ENCODE measurements around the gene IL22RA2. TPM values are rescaled to one million over a fixed set of nuclear protein-coding genes. Genes with fewer than 3 reads are reported as not detected.
A peak's percentile ranks its signal among the peaks of the same experiment; 100 is the strongest.

Gene IL22RA2
- total and polyA plus RNA-seq, 9 of the 15 experiments (the other 6 are each of a cell fraction or from before 2014, with no cell fraction given): 0.03 TPM; not detected in 8

GRCh38 chr6:137170266-137171052 lies 3.0 kb downstream of the IL22RA2 start (continued):
- TF ChIP-seq TCF3 (CRISPR knock-in tag; IDR thresholded peaks at IDR 0.05) (peak; percentile 84), POLR2B (IDR thresholded peaks at IDR 0.05; ENCODE audit: low read depth, partially characterized antibody) (no peak), MCM5 (IDR thresholded peaks at IDR 0.05; ENCODE audit: low read depth) (no peak), EP300 (IDR thresholded peaks at IDR 0.05; ENCODE audit: low read length) (peak; percentile 58; the same call in 1 of the 2 replicates), SMAD2 (IDR thresholded peaks at IDR 0.05; ENCODE audit: low read depth, low read length) (no peak), HLTF (IDR thresholded peaks at IDR 0.05) (no peak), FOS (IDR thresholded peaks at IDR 0.05; ENCODE audit: extremely low read depth, insufficient read length) (no peak), ZNF79 (CRISPR knock-in tag; IDR thresholded peaks at IDR 0.05; ENCODE audit: low read depth) (peak; percentile 88), PHB (CRISPR knock-in tag; IDR thresholded peaks at IDR 0.05) (no peak), STAT5A (IDR thresholded peaks at IDR 0.05; ENCODE audit: borderline replicate concordance, low read length) (no peak), GTF3C2 (IDR thresholded peaks at IDR 0.05; ENCODE audit: borderline replicate concordance, extremely low read depth, insufficient read length) (no peak), ZNF217 (CRISPR knock-in tag; IDR thresholded peaks at IDR 0.05) (no peak)
- TF ChIP-seq, protein P1, sequence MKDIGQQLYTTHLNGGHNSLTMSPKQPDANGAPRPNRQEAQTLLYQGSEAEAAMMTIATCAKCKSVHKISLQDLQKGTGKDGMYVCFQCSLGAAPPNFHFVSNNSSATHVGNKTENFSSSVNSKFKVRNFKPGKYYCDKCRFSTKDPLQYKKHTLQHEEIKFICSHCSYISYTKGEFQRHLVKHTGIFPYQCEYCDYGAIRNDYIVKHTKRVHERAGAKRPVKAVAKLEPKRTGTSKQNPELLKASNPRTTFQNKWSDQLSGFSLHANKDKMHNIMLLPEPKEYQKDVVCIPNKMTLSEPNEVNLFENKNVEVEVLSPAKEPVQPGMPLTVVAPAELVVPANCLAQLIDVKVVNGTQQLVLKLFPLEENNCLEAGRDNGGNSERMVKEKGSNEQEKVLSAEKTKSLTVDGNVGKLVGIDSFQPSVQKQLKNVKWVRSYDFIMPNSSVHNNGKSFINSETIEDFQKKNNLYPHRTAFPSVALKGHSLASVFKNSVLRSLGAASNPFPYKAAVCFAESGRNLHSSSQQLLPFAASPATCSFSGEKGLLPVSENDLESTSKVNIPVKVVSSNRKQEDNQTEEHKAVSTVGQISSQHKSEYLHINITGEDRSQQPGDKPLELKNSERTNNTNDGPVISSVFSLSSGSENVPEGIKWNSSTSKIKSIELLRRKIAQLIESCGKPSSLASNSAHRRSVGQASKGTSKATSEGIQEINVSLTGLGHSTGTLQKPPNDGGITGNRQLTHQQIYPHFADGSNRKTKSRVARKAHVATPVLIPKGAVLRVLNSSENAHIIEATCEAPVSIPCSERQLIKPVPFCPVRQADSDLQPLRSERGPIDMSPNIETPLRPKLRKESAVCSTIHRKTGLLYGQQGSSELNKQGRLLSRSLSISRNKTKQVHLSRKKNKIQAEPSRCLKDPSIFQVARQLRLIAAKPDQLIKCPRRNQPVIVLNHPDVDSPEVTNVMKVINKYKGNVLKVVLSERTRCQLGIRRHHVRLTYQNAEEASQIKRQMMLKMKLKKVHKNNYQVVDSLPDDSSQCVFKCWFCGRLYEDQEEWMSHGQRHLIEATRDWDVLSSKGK (CRISPR knock-in tag; IDR thresholded peaks at IDR 0.05): no peak
- TF ChIP-seq, protein P2, sequence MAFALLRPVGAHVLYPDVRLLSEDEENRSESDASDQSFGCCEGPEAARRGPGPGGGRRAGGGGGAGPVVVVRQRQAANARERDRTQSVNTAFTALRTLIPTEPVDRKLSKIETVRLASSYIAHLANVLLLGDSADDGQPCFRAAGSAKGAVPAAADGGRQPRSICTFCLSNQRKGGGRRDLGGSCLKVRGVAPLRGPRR (CRISPR knock-in tag; IDR thresholded peaks at IDR 0.05): no peak
- TF ChIP-seq, protein P3, sequence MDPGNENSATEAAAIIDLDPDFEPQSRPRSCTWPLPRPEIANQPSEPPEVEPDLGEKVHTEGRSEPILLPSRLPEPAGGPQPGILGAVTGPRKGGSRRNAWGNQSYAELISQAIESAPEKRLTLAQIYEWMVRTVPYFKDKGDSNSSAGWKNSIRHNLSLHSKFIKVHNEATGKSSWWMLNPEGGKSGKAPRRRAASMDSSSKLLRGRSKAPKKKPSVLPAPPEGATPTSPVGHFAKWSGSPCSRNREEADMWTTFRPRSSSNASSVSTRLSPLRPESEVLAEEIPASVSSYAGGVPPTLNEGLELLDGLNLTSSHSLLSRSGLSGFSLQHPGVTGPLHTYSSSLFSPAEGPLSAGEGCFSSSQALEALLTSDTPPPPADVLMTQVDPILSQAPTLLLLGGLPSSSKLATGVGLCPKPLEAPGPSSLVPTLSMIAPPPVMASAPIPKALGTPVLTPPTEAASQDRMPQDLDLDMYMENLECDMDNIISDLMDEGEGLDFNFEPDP (CRISPR knock-in tag; IDR thresholded peaks at IDR 0.05): no peak
- TF ChIP-seq, protein P4, sequence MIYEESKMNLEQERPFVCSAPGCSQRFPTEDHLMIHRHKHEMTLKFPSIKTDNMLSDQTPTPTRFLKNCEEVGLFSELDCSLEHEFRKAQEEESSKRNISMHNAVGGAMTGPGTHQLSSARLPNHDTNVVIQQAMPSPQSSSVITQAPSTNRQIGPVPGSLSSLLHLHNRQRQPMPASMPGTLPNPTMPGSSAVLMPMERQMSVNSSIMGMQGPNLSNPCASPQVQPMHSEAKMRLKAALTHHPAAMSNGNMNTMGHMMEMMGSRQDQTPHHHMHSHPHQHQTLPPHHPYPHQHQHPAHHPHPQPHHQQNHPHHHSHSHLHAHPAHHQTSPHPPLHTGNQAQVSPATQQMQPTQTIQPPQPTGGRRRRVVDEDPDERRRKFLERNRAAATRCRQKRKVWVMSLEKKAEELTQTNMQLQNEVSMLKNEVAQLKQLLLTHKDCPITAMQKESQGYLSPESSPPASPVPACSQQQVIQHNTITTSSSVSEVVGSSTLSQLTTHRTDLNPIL (CRISPR knock-in tag; IDR thresholded peaks at IDR 0.05): 0 out of 2 replicates have a peak, but pooled peaks have one; percentile 68
- TF ChIP-seq, protein P5, sequence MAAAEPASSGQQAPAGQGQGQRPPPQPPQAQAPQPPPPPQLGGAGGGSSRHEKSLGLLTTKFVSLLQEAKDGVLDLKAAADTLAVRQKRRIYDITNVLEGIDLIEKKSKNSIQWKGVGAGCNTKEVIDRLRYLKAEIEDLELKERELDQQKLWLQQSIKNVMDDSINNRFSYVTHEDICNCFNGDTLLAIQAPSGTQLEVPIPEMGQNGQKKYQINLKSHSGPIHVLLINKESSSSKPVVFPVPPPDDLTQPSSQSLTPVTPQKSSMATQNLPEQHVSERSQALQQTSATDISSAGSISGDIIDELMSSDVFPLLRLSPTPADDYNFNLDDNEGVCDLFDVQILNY (CRISPR knock-in tag; IDR thresholded peaks at IDR 0.05): no peak

Measured in K562 (cell line).